ENCODE measurements around the gene TTPAL. TPM values are rescaled to one million over a fixed set of nuclear protein-coding genes. Genes with fewer than 3 reads are reported as not detected.

The TTPAL gene
- total RNA-seq, 2 experiments from 2014 or later: 9.0 to 9.9 TPM

- Mint-ChIP-seq H3K27me3 (no peaks in the 10 kb centered on the region), H3K36me3 (ENCODE audit: low read depth) (peaks cover 40% of the 10 kb centered on the region), H3K4me3 (peak overlapping the region; percentile 89), H3K27ac (peak overlapping the region; percentile 93), H3K9me3 (no peaks in the 10 kb centered on the region), H3K4me1 (ENCODE audit: low read depth) (peaks cover 61% of the 10 kb centered on the region)
- Histone ChIP-seq H3K9me3 (ENCODE audit: control insufficient read depth in 1 of 2, insufficient read depth in 1 of 2, low read length in 2 of 2) (no peaks in the 10 kb centered on the region), H3K27me3 (ENCODE audit: control insufficient read depth in 1 of 2, insufficient read depth in 2 of 2, low read length in 2 of 2) (no peaks in the 10 kb centered on the region), H3K27ac (ENCODE audit: low read depth in 1 of 2, low read length in 2 of 2) (peak overlapping the region; percentile 95 to 99), H3K36me3 (ENCODE audit: insufficient read depth, low read length) (peaks cover 14% of the 10 kb centered on the region), H3K4me3 (ENCODE audit: low read length) (peak overlapping the region; percentile 98), H3K4me1 (ENCODE audit: insufficient read depth, low read length) (peaks cover 52% of the 10 kb centered on the region)
- ATAC-seq (ENCODE audit: poor library complexity): no peak
- ChIA-PET CTCF (interaction anchor here (1.4 kb wide), 1 partner anchor 32 kb away, joined by 5 read pairs; no protein-coding TSS in a partner anchor), POLR2A (interaction anchor here (0.7 to 3.2 kb wide), 13 partner anchors 11 to 310 kb away, joined by 3 to 29 read pairs (median 5); partner anchors contain the start of genes OSER1 and TTPAL)
- TF ChIP-seq CTCF (IDR thresholded peaks at IDR 0.05): no peak
- intact Hi-C loops (cut with DNase I, micrococcal nuclease): loop anchor here (2.0 to 10.0 kb wide), 6 partner anchors 46 to 441 kb away; partner anchors contain the start of genes ADA (in 1 of the 2), OSER1 (in 1 of the 2), TOMM34 (in 1 of the 2) and TTPAL (in 1 of the 2)
- peak in 2 of 14 experiments; percentile 40 to 43 for DNase-seq
Measured at GRCh38 chr20:44520881-44521280, 45.2 kb downstream of the TTPAL start.

- intact Hi-C loops (cut with DNase I, micrococcal nuclease): loop anchor here (2.0 to 10.0 kb wide), 9 partner anchors 45 to 441 kb away; partner anchors contain the start of genes OSER1 (in 2 of the 2), ADA (in 1 of the 2), TOMM34 (in 1 of the 2) and TTPAL (in 1 of the 2)
- peak within 1 kb of the TSS; percentile 89 for H3K4me3 Mint-ChIP-seq
- DNase-seq (peak; percentile 90 to 99 (median 97)), ATAC-seq (ENCODE audit: poor library complexity) (peak; percentile 93)
- TF ChIP-seq CTCF (IDR thresholded peaks at IDR 0.05): peak; percentile 46
- no peaks in the 10 kb centered on the region for H3K27me3 Mint-ChIP-seq
- ChIA-PET POLR2A (interaction anchor here (0.6 to 3.2 kb wide), 14 partner anchors 10 to 407 kb away, joined by 3 to 29 read pairs (median 5); partner anchors contain the start of genes OSER1 and TTPAL), CTCF (interaction anchor here (0.7 to 1.5 kb wide), 6 partner anchors 10 to 310 kb away, joined by 3 to 7 read pairs (median 3); no protein-coding TSS in a partner anchor)
- peaks cover 37% of the 10 kb centered on the region for H3K36me3 Mint-ChIP-seq (ENCODE audit: low read depth)
- no peaks in the 10 kb centered on the region for H3K9me3 Mint-ChIP-seq
- Histone ChIP-seq H3K27ac (ENCODE audit: low read depth in 1 of 2, low read length in 2 of 2) (peak within 1 kb of the TSS; percentile 95 to 99), H3K27me3 (ENCODE audit: control insufficient read depth in 1 of 2, insufficient read depth in 2 of 2, low read length in 2 of 2) (no peaks in the 10 kb centered on the region), H3K4me1 (ENCODE audit: insufficient read depth, low read length) (peaks cover 44% of the 10 kb centered on the region), H3K9me3 (ENCODE audit: control insufficient read depth in 1 of 2, insufficient read depth in 1 of 2, low read length in 2 of 2) (no peaks in the 10 kb centered on the region), H3K4me3 (ENCODE audit: low read length) (peak within 1 kb of the TSS; percentile 98), H3K36me3 (ENCODE audit: insufficient read depth, low read length) (peaks cover 11% of the 10 kb centered on the region)
- peak within 1 kb of the TSS; percentile 93 for H3K27ac Mint-ChIP-seq
- peaks cover 58% of the 10 kb centered on the region for H3K4me1 Mint-ChIP-seq (ENCODE audit: low read depth)
Measured at GRCh38 chr20:44521484-44522481, 46.1 kb downstream of the TTPAL start, which contains the start of gene SERINC3. TSS of gene SERINC3 (minus strand) at chr20:44522070. CDS start at chr20:44521951, 119 bp downstream.

- Mint-ChIP-seq H3K4me3 (peak overlapping the region; percentile 89), H3K27ac (peak overlapping the region; percentile 93), H3K27me3 (no peaks in the 10 kb centered on the region), H3K4me1 (ENCODE audit: low read depth) (peaks cover 47% of the 10 kb centered on the region), H3K9me3 (no peaks in the 10 kb centered on the region), H3K36me3 (ENCODE audit: low read depth) (peaks cover 26% of the 10 kb centered on the region)
- POLR2A ChIA-PET: interaction anchor here (1.8 to 3.2 kb wide), 4 partner anchors 9 to 312 kb away, joined by 7 to 29 read pairs (median 8); partner anchors contain the start of genes OSER1 and TTPAL
- CTCF ChIA-PET: interaction anchor here (1.4 to 1.5 kb wide), 2 partner anchors 26 to 88 kb away, joined by 3 read pairs; no protein-coding TSS in a partner anchor
- Histone ChIP-seq H3K27ac (ENCODE audit: low read depth in 1 of 2, low read length in 2 of 2) (peak overlapping the region; percentile 62 to 99), H3K4me3 (ENCODE audit: low read length) (no peak overlapping the region), H3K27me3 (ENCODE audit: control insufficient read depth in 1 of 2, insufficient read depth in 2 of 2, low read length in 2 of 2) (no peaks in the 10 kb centered on the region), H3K4me1 (ENCODE audit: insufficient read depth, low read length) (peaks cover 42% of the 10 kb centered on the region), H3K36me3 (ENCODE audit: insufficient read depth, low read length) (peaks cover 6% of the 10 kb centered on the region), H3K9me3 (ENCODE audit: control insufficient read depth in 1 of 2, insufficient read depth in 1 of 2, low read length in 2 of 2) (no peaks in the 10 kb centered on the region)
- DNase-seq (no peak), ATAC-seq (ENCODE audit: poor library complexity) (no peak)
- intact Hi-C loops (cut with DNase I, micrococcal nuclease): loop anchor here (2.0 to 10.0 kb wide), 8 partner anchors 46 to 439 kb away; partner anchors contain the start of genes OSER1 (in 2 of the 2), ADA (in 1 of the 2), TOMM34 (in 1 of the 2) and YWHAB (in 1 of the 2)
- no peak for TF ChIP-seq CTCF (IDR thresholded peaks at IDR 0.05)
Measured at GRCh38 chr20:44522841-44523240, 47.2 kb downstream of the TTPAL start.
